Activated CD4-positive, alpha-beta T cell treated with anti-CD3 and anti-CD28 coated beads for 36 hours (primary cell): ENCODE measurements around the gene FAM187B. TPM values are rescaled to one million over a fixed set of nuclear protein-coding genes. Genes with fewer than 3 reads are reported as not detected.
A peak's percentile ranks its signal among the peaks of the same experiment; 100 is the strongest.

Source experiments
- ATAC-seq: fragments of 200-7000 bp; cut with Tn5 transposase; one replicate; pipeline ENCODE4 v1.10.0; 2021; ENCODE audit warnings: mild to moderate bottlenecking, moderate library complexity
- CTCF ChIA-PET: fragments of 350-600 bp; sonication (Branson Sonifier 250); formaldehyde crosslinking; loops from one replicate; lab custom pipeline; 2021; ENCODE audit warnings: antibody characterized with exemption; lab: Charles Lee
- POLR2A ChIA-PET: fragments of 350-600 bp; sonication (Branson Sonifier 250); formaldehyde crosslinking; loops from one replicate; lab custom pipeline; 2021; ENCODE audit warnings: antibody characterized with exemption, inconsistent platforms; lab: Charles Lee
- DNase-seq: peaks from one replicate; pipeline ENCODE4 v3.0.0-alpha.2; 2020
- H3K27ac Mint-ChIP-seq: one replicate; pipeline ENCODE4 v1.8.0; 2021; ENCODE audit warnings: mixed read lengths
- H3K27me3 Mint-ChIP-seq: one replicate; pipeline ENCODE4 v1.8.0; 2021; ENCODE audit warnings: mixed read lengths
- H3K36me3 Mint-ChIP-seq: one replicate; pipeline ENCODE4 v1.8.0; 2021; ENCODE audit warnings: low read depth, mixed read lengths
- H3K4me1 Mint-ChIP-seq: one replicate; pipeline ENCODE4 v1.8.0; 2021; ENCODE audit warnings: mixed read lengths
- H3K4me3 Mint-ChIP-seq: one replicate; pipeline ENCODE4 v1.8.0; 2021; ENCODE audit warnings: mild to moderate bottlenecking, moderate library complexity, mixed read lengths
- H3K9me3 Mint-ChIP-seq: one replicate; pipeline ENCODE4 v1.8.0; 2021; ENCODE audit warnings: low read depth, mixed read lengths
- intact Hi-C, 2 experiments: fragments of 100-400 bp; cut with DNase I in 1 of 2; cut with micrococcal nuclease in 1 of 2; formaldehyde crosslinking; loops; one replicate each; pipeline versions ENCODE4 v1.14.2 to v1.15.1; 2022 to 2024; cut with DNase I, micrococcal nuclease
- total RNA-seq, 2 experiments: library from RNA; stranded (reverse); gene quantifications; one replicate each; pipeline ENCODE4 v1.2.3, GENCODE V29; 2021

The FAM187B gene
- total RNA-seq, 2 experiments from 2014 or later: not detected

DNA sequence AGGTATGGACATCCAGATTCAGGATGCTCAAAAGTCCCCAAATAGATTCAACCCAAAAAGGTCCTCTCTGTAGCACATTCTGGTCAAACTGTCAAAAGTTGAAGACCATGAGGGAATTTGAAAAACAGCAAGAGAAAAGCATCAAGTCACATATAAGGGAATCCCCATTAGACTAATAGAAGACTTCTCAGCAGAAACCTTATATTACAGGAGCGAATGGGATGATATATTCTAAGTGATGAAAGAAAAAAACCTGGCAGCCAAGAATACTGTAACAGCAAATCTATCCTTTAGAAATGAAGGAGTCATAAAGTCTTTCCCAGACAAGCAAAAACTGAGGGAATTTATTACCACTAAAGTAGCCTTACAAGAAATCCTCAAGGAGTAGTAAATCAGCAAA is 44.3 kb downstream of the FAM187B start:
- H3K4me1 Mint-ChIP-seq: peaks cover 15% of the 10 kb centered on the region
- H3K36me3 Mint-ChIP-seq: no peaks in the 10 kb centered on the region
- peaks cover 9% of the 10 kb centered on the region for H3K9me3 Mint-ChIP-seq
- no peak overlapping the region for H3K27ac Mint-ChIP-seq
- intact Hi-C loops: no loop called here
- no peak for DNase-seq
- H3K27me3 Mint-ChIP-seq: no peaks in the 10 kb centered on the region
- CTCF ChIA-PET: interaction anchor here (0.8 kb wide), 1 partner anchor 10 kb away, joined by 3 read pairs; no protein-coding TSS in a partner anchor
- POLR2A ChIA-PET: interaction anchor here (1.2 kb wide), 1 partner anchor 22 kb away, joined by 6 read pairs; no protein-coding TSS in a partner anchor
- no peak for ATAC-seq
- no peak overlapping the region for H3K4me3 Mint-ChIP-seq

DNA sequence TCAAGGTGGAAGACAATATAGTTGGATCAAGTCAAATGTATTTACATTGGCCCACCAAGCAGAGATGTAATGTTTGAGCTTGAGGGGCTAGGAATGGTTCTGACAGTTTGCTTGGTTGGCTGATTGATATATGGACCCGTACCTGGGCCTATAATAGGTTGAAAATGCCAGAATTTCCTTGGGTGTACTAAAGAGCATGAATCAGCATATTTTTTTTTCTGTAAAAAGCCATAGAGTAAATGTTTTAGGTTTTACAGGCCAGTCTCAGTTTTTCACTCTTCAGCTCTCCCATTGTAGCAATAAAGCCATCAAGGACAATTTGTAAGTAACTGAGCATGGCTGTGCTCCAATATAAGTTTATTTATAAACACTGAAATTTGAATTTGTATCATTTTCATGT is 47.2 kb downstream of the FAM187B start:
- intact Hi-C loops: no loop called here
- POLR2A ChIA-PET: no interaction called here
- no peaks in the 10 kb centered on the region for H3K36me3 Mint-ChIP-seq
- no peak overlapping the region for H3K4me3 Mint-ChIP-seq
- CTCF ChIA-PET: interaction anchor here (1.0 to 2.4 kb wide), 2 partner anchors 9 to 10 kb away, joined by 4 to 7 read pairs; no protein-coding TSS in a partner anchor
- DNase-seq: no peak
- ATAC-seq: no peak
- H3K27ac Mint-ChIP-seq: no peak overlapping the region
- peaks cover 27% of the 10 kb centered on the region for H3K4me1 Mint-ChIP-seq
- peaks cover 13% of the 10 kb centered on the region for H3K9me3 Mint-ChIP-seq
- no peaks in the 10 kb centered on the region for H3K27me3 Mint-ChIP-seq

DNA sequence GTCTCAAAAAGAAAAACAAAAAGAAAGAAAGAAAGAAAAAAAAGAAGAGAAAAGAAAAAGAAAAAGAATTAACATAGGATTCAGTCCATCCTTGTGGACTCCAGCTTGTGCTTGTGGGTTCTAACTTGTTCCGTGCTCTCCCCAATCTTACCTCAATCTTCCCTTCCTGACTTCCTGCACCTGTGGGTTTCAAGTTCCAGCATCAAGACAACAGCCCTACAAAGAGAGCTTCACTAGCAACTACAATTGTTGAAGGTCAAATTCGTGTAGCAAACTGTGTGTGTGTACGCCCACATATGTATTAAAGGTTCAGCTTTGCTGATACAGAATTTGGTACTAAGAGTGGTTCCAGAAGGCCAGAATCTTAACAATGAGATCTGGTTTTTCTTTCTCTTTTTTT is 48.7 kb downstream of the FAM187B start:
- ATAC-seq (no peak), DNase-seq (no peak)
- Mint-ChIP-seq H3K27me3 (no peaks in the 10 kb centered on the region), H3K27ac (peak overlapping the region; percentile 7), H3K4me1 (peaks cover 28% of the 10 kb centered on the region), H3K9me3 (peaks cover 13% of the 10 kb centered on the region), H3K36me3 (no peaks in the 10 kb centered on the region), H3K4me3 (peak overlapping the region; percentile 2)
- intact Hi-C loops: no loop called here
- ChIA-PET CTCF (interaction anchor here (0.7 to 2.4 kb wide), 5 partner anchors 12 to 44 kb away, joined by 4 to 7 read pairs (median 4); partner anchors contain the start of gene FXYD5), POLR2A (interaction anchor here (1.1 kb wide), 1 partner anchor 9 kb away, joined by 4 read pairs; no protein-coding TSS in a partner anchor)

DNA sequence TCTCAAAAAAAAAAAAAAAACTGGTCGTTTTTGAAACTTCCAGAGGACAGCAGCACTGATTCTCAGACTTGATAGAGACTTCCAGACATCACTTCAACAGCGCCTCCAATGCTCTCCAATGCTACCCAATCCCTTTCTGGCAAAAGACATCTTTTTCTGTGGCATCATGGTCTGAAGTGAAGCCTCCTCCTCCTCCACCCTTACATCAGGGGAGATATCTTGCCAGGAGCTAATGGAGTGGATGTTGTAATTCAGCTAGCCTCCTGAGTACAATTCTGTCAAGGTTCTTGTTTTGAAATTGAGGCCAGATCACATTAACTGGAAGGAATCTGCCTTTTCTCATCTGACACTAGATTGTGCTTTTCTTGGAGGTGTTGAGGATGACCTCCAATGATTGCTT is 49.8 kb downstream of the FAM187B start:
- no peak overlapping the region for H3K27ac Mint-ChIP-seq
- DNase-seq: no peak

DNA sequence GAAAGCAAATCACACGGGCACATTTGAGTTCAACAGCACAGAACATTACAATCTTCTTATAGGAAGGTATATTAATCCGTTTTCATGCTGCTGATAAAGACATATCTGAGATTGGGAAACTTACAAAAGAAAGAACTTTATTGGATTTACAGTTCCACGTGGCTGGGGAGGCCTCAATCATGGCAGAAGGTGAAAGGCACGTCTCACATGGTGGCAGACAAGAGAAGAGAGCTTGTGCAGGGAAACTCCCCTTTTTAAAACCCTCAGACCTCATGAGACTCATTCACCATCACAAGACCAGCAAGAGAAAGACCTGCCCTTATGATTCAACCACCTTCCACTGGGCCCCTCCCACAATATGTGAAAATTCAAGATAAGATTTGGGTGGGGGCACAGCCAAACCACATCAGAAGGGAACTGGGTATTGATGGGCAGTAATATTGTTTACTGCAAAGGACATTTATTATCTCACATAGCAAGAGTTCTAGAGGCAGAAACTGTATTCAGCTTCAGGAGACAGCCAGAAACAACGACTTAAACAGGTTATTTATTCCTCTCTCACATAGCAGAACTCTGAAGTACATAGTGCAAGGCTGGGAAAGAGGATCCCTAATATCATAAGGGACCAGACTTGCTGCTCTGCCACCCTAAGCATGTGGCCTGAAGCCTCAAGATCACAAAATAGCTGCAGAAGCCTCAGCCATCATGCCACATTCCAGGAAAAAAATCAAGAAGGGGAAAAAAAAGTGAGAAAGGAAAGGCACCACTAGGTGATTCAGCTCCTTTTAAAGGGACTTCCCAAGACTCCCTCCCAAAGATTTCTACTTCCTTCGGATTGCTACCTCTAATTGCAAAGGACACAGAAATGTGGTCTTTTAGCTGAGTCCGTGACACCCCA is 50.9 kb downstream of the FAM187B start:
- ATAC-seq (peak; percentile 40), DNase-seq (no peak)
- POLR2A ChIA-PET: interaction anchor here (0.6 kb wide), 1 partner anchor 10 kb away, joined by 8 read pairs; no protein-coding TSS in a partner anchor
- CTCF ChIA-PET: interaction anchor here (0.6 to 0.8 kb wide), 4 partner anchors 24 to 500 kb away, joined by 3 to 4 read pairs (median 4); partner anchors contain the start of gene ZNF302
- H3K4me3 Mint-ChIP-seq: no peak overlapping the region
- peaks cover 23% of the 10 kb centered on the region for H3K4me1 Mint-ChIP-seq
- H3K36me3 Mint-ChIP-seq: peaks cover 3% of the 10 kb centered on the region
- intact Hi-C loops: no loop called here
- no peaks in the 10 kb centered on the region for H3K27me3 Mint-ChIP-seq
- H3K27ac Mint-ChIP-seq: no peak overlapping the region
- peaks cover 4% of the 10 kb centered on the region for H3K9me3 Mint-ChIP-seq

More for the DNA sequence above, 49.8 kb downstream of the FAM187B start:
- Mint-ChIP-seq H3K4me3 (no peak overlapping the region), H3K9me3 (peaks cover 6% of the 10 kb centered on the region), H3K27me3 (no peaks in the 10 kb centered on the region), H3K4me1 (peaks cover 23% of the 10 kb centered on the region), H3K36me3 (no peaks in the 10 kb centered on the region)
- POLR2A ChIA-PET: interaction anchor here (1.1 kb wide), 1 partner anchor 8 kb away, joined by 4 read pairs; no protein-coding TSS in a partner anchor
- no peak for ATAC-seq
- CTCF ChIA-PET: interaction anchor here (0.6 to 2.1 kb wide), 3 partner anchors 25 to 126 kb away, joined by 3 to 6 read pairs (median 4); partner anchors contain the start of gene FXYD5
- intact Hi-C loops: no loop called here

DNA sequence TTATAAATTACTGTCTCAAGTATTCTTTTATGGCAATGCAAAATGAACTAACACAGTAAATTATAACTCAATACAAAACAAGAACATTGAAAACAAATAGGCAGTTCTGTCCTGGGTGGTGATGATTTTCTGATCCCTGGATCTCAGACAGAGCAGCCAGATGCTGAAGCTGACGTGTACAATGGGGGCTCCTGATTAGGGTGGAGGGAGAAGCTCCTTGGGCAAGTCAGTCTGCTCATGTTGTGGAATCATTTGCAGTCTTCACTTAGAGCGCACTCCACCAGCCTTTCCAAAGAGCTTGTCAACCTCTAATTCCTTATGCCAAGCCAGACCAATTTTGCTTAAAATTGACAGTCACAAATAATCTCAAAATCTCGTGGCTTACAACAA is 52.4 kb downstream of the FAM187B start:
- H3K4me1 Mint-ChIP-seq: peaks cover 26% of the 10 kb centered on the region
- no peak for ATAC-seq
- H3K36me3 Mint-ChIP-seq: peaks cover 15% of the 10 kb centered on the region
- no peak overlapping the region for H3K4me3 Mint-ChIP-seq
- CTCF ChIA-PET: no interaction called here
- no peak for DNase-seq
- H3K9me3 Mint-ChIP-seq: peaks cover 4% of the 10 kb centered on the region
- POLR2A ChIA-PET: no interaction called here
- no peak overlapping the region for H3K27ac Mint-ChIP-seq
- no peaks in the 10 kb centered on the region for H3K27me3 Mint-ChIP-seq
- intact Hi-C loops: no loop called here

Other genes with a start within 250 kb of the FAM187B start
- 100 to 1,000 TPM; 185 to 227 TPM for gene GRAMD1A, start 228.4 kb downstream of the FAM187B start, total RNA-seq
- 1 to 10 TPM; 1.3 to 1.6 TPM for gene SCN1B, start 198.3 kb downstream of the FAM187B start, total RNA-seq
- gene HPN, start 187.0 kb downstream of the FAM187B start, total RNA-seq: under 1 TPM in 1 of 2 experiments, not detected in 1; 0.09 TPM
- gene FXYD3, start 112.9 kb downstream of the FAM187B start, total RNA-seq: not detected
- under 1 TPM; 0.66 to 0.67 TPM for gene LGI4, start 93.7 kb downstream of the FAM187B start, total RNA-seq
- gene FXYD1, start 89.9 kb downstream of the FAM187B start, total RNA-seq: 1 to 10 TPM; 1.9 to 2.4 TPM
- under 1 TPM; 0.41 to 0.46 TPM for gene FXYD7, start 85.5 kb downstream of the FAM187B start, total RNA-seq
- gene FXYD5, start 74.0 kb downstream of the FAM187B start, total RNA-seq: 100 to 1,000 TPM; 261 to 358 TPM
- 10 to 100 TPM; 10.0 to 12.2 TPM for gene LSR, start 20.3 kb upstream of the FAM187B start, total RNA-seq
- gene USF2, start 40.2 kb upstream of the FAM187B start, total RNA-seq: 100 to 1,000 TPM; 116 to 154 TPM
- under 1 TPM; 0.25 to 0.30 TPM for gene HAMP, start 53.8 kb upstream of the FAM187B start, total RNA-seq
- under 1 TPM; 0.19 to 0.34 TPM for gene MAG, start 63.4 kb upstream of the FAM187B start, total RNA-seq
- gene CD22, start 100.4 kb upstream of the FAM187B start, total RNA-seq: 1 to 10 TPM; 3.5 to 4.1 TPM
- gene FFAR1, start 119.2 kb upstream of the FAM187B start, total RNA-seq: under 1 TPM; 0.23 to 0.35 TPM
- gene FFAR3, start 129.7 kb upstream of the FAM187B start, total RNA-seq: 1 to 10 TPM; 2.4 to 3.1 TPM
- 1 to 10 TPM in 1 of 2 experiments, under 1 TPM in 1; 0.54 to 1.1 TPM for gene GPR42, start 142.3 kb upstream of the FAM187B start, total RNA-seq
- not detected for gene FFAR2, start 219.5 kb upstream of the FAM187B start, total RNA-seq